ENCODE results near the gene GIN1.

GIN1 gene

GRCh38 chr5:103122242-103122641, 2.3 kb upstream of the GIN1 start:
- no peak for DNase-seq (ENCODE audit: low spot score)
- no peak for TF ChIP-seq CTCF (IDR thresholded peaks at IDR 0.05; ENCODE audit: extremely low read depth, missing control alignments)

- DNase-seq (ENCODE audit: low spot score): no peak
- no peak for TF ChIP-seq CTCF (IDR thresholded peaks at IDR 0.05; ENCODE audit: extremely low read depth, missing control alignments)
These were observed 766 bp upstream of the GIN1 start for GRCh38 chr5:103120607-103121200.

- no peak for DNase-seq (ENCODE audit: low spot score)
- no peak for TF ChIP-seq CTCF (IDR thresholded peaks at IDR 0.05; ENCODE audit: extremely low read depth, missing control alignments)
These were observed 721 bp downstream of the GIN1 start for GRCh38 chr5:103119070-103119764.

- TF ChIP-seq CTCF (IDR thresholded peaks at IDR 0.05; ENCODE audit: extremely low read depth, missing control alignments): no peak
- no peak for DNase-seq (ENCODE audit: low spot score)
These were observed 2.4 kb downstream of the GIN1 start for GRCh38 chr5:103117471-103117991.

GRCh38 chr5:103114440-103114839, 5.5 kb downstream of the GIN1 start:
- no peak for TF ChIP-seq CTCF (IDR thresholded peaks at IDR 0.05; ENCODE audit: extremely low read depth, missing control alignments)
- DNase-seq (ENCODE audit: low spot score): no peak

- TF ChIP-seq CTCF (IDR thresholded peaks at IDR 0.05; ENCODE audit: extremely low read depth, missing control alignments): no peak
- no peak for DNase-seq (ENCODE audit: low spot score)
These were observed 7.0 kb downstream of the GIN1 start for GRCh38 chr5:103112910-103113309.

- no peak for DNase-seq (ENCODE audit: low spot score)
- no peak for TF ChIP-seq CTCF (IDR thresholded peaks at IDR 0.05; ENCODE audit: extremely low read depth, missing control alignments)
These were observed 8.5 kb downstream of the GIN1 start for GRCh38 chr5:103111468-103111867.
